Endodermal cell (in vitro differentiated cells): ENCODE measurements around the gene MEIG1. TPM values are rescaled to one million over a fixed set of nuclear protein-coding genes. Genes with fewer than 3 reads are reported as not detected.
"Not testable (repeated sequence)": the region's sequence is repeated elsewhere in the genome, so short reads cannot be mapped to it uniquely, and the experiment has no call there.

ENCODE experiments used
- DNase-seq: peaks from one replicate; pipeline ENCODE4 v3.0.0-alpha.2; 2017
- H3K27ac ChIP-seq: 2 replicates; pipeline ENCODE4 v1.5.1; 2013; ENCODE audit warnings: mild to moderate bottlenecking, low read depth, low read length, moderate library complexity
- H3K27me3 ChIP-seq: 2 replicates; pipeline ENCODE4 v1.6.1; 2013; ENCODE audit warnings: mild to moderate bottlenecking, low read length, moderate library complexity; ENCODE audit not compliant: insufficient read depth, control insufficient read depth, poor library complexity, severe bottlenecking
- H3K36me3 ChIP-seq: 2 replicates; pipeline ENCODE4 v1.7.0; 2013; ENCODE audit warnings: mild to moderate bottlenecking, low read length, moderate library complexity; ENCODE audit not compliant: control insufficient read depth, insufficient read depth
- H3K4me1 ChIP-seq: one replicate; pipeline ENCODE4 v1.7.0; 2013; ENCODE audit warnings: low read length; ENCODE audit not compliant: control insufficient read depth, insufficient read depth
- H3K4me3 ChIP-seq: 2 replicates; pipeline ENCODE4 v1.5.1; 2013; ENCODE audit warnings: mild to moderate bottlenecking, low read length, moderate library complexity
- H3K9ac ChIP-seq: 2 replicates; pipeline ENCODE4 v1.6.1; 2013; ENCODE audit warnings: mild to moderate bottlenecking, low read length, moderate library complexity; ENCODE audit not compliant: poor library complexity, severe bottlenecking; ENCODE audit errors: extremely low read depth
- H3K9me3 ChIP-seq: 2 replicates; pipeline ENCODE4 v1.6.1; 2013; ENCODE audit warnings: mild to moderate bottlenecking, low read length, moderate library complexity; ENCODE audit not compliant: control insufficient read depth
- H3K27ac Mint-ChIP-seq: 2 replicates; pipeline ENCODE4 v1.8.0; 2020; ENCODE audit warnings: mixed read lengths
- H3K27me3 Mint-ChIP-seq: 2 replicates; pipeline ENCODE4 v1.8.0; 2021; ENCODE audit warnings: mild to moderate bottlenecking, mixed read lengths; ENCODE audit not compliant: insufficient read depth
- H3K36me3 Mint-ChIP-seq: 2 replicates; pipeline ENCODE4 v1.8.0; 2020; ENCODE audit warnings: low read depth, mixed read lengths
- H3K4me1 Mint-ChIP-seq: 2 replicates; pipeline ENCODE4 v1.8.0; 2020; ENCODE audit warnings: mixed read lengths
- H3K4me3 Mint-ChIP-seq: 2 replicates; pipeline ENCODE4 v1.8.0; 2020; ENCODE audit warnings: mild to moderate bottlenecking, moderate library complexity, mixed read lengths
- H3K9me3 Mint-ChIP-seq: 2 replicates; pipeline ENCODE4 v1.8.0; 2020; ENCODE audit warnings: mild to moderate bottlenecking, mixed read lengths
- CTCF ChIP-seq: fragments of 200-600 bp; sonication (generic); conservative IDR thresholded peaks from 2 replicates; pipeline ENCODE4 v1.5.0; 2021; ENCODE audit warnings: antibody characterized with exemption, mild to moderate bottlenecking
- WGBS, 2 experiments: methylation state at CpG; one replicate each; pipeline versions ENCODE4 v1.1.5 to v1.1.7; 2013; ENCODE audit warnings: missing lambda C conversion rate in 2 of 2, mixed read lengths in 1 of 2; ENCODE audit not compliant: insufficient coverage in 1 of 2, insufficient read length in 1 of 2; 5-methylcytosine and 5-hydroxymethylcytosine counted together
- total RNA-seq, 2 donors: library from RNA; stranded (reverse); fragmentation: NEBNext Ultra II Directional in 1 of 2; extraction: Animal tissue kit (Norgen Biotek cat#: 25700) in 1 of 2; gene quantifications; 2 replicates in 1 of 2; 3 replicates in 1 of 2; pipeline ENCODE4 v1.2.1, GENCODE V29; 2021

The MEIG1 gene
- total RNA-seq, 2 donors from 2014 or later = 0.46 TPM; not detected in 1

- H3K27me3 Mint-ChIP-seq, H3K9ac ChIP-seq, H3K27me3 ChIP-seq, H3K9me3 ChIP-seq, H3K4me3 Mint-ChIP-seq, H3K27ac ChIP-seq, H3K4me1 ChIP-seq, H3K27ac Mint-ChIP-seq, H3K4me1 Mint-ChIP-seq, DNase-seq, H3K36me3 ChIP-seq, H3K9me3 Mint-ChIP-seq, H3K4me3 ChIP-seq: not testable (repeated sequence)
- H3K36me3 Mint-ChIP-seq = peaks cover 41% of the 10 kb centered on the region
- 95 to 100% methylated on average over 5 to 6 of the region's 7 CpGs for WGBS, 2 experiments
These were observed 16.2 kb upstream of the MEIG1 start for GRCh38 chr10:14942950-14943338.

GRCh38 chr10:14945108-14945507 is 14.1 kb upstream of the MEIG1 start:
- no peaks in the 10 kb centered on the region for H3K4me1 Mint-ChIP-seq
- WGBS, 2 experiments = 92 to 100% methylated on average over 3 to 5 of the region's 5 CpGs
- H3K36me3 Mint-ChIP-seq = peaks cover 44% of the 10 kb centered on the region
- Histone ChIP-seq H3K36me3 (peaks cover 10% of the 10 kb centered on the region), H3K27ac (no peak overlapping the region), H3K4me3 (no peak overlapping the region), H3K27me3 (peaks cover 9% of the 10 kb centered on the region), H3K4me1 (no peaks in the 10 kb centered on the region), H3K9ac (no peak overlapping the region), H3K9me3 (peaks cover 6% of the 10 kb centered on the region)
- no peak for DNase-seq
- no peak overlapping the region for H3K27ac Mint-ChIP-seq
- TF ChIP-seq CTCF = no peak
- H3K9me3 Mint-ChIP-seq = no peaks in the 10 kb centered on the region
- H3K27me3 Mint-ChIP-seq = no peaks in the 10 kb centered on the region
- no peak overlapping the region for H3K4me3 Mint-ChIP-seq

GRCh38 chr10:14947268-14947667 is 11.9 kb upstream of the MEIG1 start:
- Mint-ChIP-seq H3K36me3 (peaks cover 48% of the 10 kb centered on the region), H3K9me3 (no peaks in the 10 kb centered on the region)

More at GRCh38 chr10:14947268-14947667, 11.9 kb upstream of the MEIG1 start:
- Histone ChIP-seq H3K9me3 (peaks cover 6% of the 10 kb centered on the region), H3K4me3 (no peak overlapping the region), H3K4me1 (no peaks in the 10 kb centered on the region), H3K27ac (no peak overlapping the region), H3K9ac (no peak overlapping the region), H3K27me3 (peaks cover 27% of the 10 kb centered on the region), H3K36me3 (peaks cover 10% of the 10 kb centered on the region)
- H3K4me1 Mint-ChIP-seq = peaks cover 3% of the 10 kb centered on the region
- no peak overlapping the region for H3K27ac Mint-ChIP-seq
- no peak overlapping the region for H3K4me3 Mint-ChIP-seq
- peaks cover 3% of the 10 kb centered on the region for H3K27me3 Mint-ChIP-seq
- TF ChIP-seq CTCF = no peak
- 86 to 96% methylated on average over 1 of the region's 1 CpG for WGBS, 2 experiments
- no peak for DNase-seq
